ENCODE measurements around the gene VMAC. TPM values are rescaled to one million over a fixed set of nuclear protein-coding genes. Genes with fewer than 3 reads are reported as not detected.
"Not testable (repeated sequence)": the region's sequence is repeated elsewhere in the genome, so short reads cannot be mapped to it uniquely, and the experiment has no call there.

VMAC gene
- total and polyA plus RNA-seq, 3 experiments from 2014 or later: 4.0 to 6.3 (median 4.1) TPM

DNA sequence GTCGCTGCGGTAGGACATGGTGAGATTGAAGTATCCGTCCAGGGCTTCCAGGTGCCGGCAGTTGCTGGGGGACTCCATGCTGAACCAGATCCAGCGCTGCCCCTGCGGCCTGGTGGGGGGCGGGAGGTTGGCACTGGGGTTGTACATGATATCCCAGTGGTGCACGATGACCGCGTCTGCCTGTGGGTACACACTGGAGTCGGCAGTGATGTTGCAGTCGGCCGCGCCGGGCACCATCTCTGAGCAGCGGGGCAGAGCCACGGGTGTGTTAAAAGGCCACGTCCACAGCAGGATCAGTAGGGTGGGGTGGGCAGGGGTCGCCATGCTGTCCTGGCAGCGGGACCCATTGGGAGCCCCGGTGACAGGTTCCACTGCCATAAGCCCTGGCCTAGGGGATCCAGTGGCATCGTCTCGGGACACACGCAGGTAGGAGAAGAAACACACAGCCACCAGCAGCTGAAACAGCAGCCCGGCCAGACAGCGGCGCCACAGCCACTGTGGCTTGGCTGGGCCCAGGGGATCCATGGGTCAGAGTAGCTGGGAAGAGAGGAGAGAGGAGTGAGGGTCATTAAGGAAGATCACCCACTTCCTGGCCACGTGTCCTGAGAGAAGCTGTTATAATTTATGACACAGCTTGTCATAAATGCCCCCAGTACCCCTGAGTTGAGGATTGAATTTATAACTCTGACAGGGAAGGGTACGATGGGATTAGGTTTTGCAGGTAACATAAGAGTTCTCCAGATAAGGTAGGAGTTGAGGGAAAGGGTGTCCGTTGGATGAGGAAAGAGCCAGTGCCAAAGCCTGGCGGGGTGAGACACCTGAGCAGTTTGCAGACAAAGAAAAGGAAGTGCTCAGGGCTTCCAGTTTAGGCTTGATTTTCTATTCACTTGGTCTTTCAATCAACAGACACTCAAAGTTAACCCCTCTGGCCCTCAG lies 37.2 kb upstream of the VMAC start:
- POLR2A ChIA-PET: no interaction called here
- Mint-ChIP-seq H3K27ac (no peak overlapping the region), H3K9me3 (no peaks in the 10 kb centered on the region), H3K4me1 (no peaks in the 10 kb centered on the region), H3K4me3 (no peak overlapping the region), H3K36me3 (no peaks in the 10 kb centered on the region), H3K27me3 (peaks cover 8 to 23% of the 10 kb centered on the region in 2 donors)
- no peaks in the 10 kb centered on the region for H3K4me1 ChIP-seq (ENCODE audit: insufficient read depth, low read length)
- H3K27me3 ChIP-seq (ENCODE audit: insufficient read depth, low read length, poor library complexity, severe bottlenecking): no peaks in the 10 kb centered on the region
- H3K36me3 ChIP-seq (ENCODE audit: insufficient read depth, low read length): no peaks in the 10 kb centered on the region
- CTCF ChIA-PET: no interaction called here
- no peaks in the 10 kb centered on the region for H3K9me3 ChIP-seq (ENCODE audit: low read length)
- no peak overlapping the region for H3K27ac ChIP-seq (ENCODE audit: low read depth, low read length)
- DNase-seq: no peak
- no peak overlapping the region for H3K4me3 ChIP-seq (ENCODE audit: low read length)

DNA sequence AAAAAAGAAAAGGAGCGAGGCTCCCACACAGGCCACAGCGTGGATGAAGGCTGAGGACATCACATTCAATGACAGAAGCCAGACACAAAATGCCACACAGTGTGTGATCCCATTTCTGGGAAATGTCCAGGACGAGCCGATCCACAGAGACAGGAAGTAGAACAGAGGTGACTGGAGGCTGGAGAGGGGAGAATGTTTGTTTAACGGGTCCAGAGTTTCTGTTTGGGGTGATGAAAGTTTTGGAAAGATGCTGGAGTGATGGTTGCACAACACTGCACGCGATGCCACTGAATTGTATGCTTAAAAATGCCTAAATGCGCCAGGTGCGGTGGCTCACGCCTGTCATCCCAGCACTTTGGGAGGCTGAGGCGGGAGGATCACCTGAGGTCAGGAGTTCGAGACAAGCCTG lies 33.7 kb upstream of the VMAC start:
- Mint-ChIP-seq H3K36me3 (no peaks in the 10 kb centered on the region), H3K4me1 (no peaks in the 10 kb centered on the region), H3K4me3 (no peak overlapping the region), H3K27ac (no peak overlapping the region), H3K27me3 (peaks cover 5 to 9% of the 10 kb centered on the region in 2 donors), H3K9me3 (peaks cover 0 to 2% (median 0%) of the 10 kb centered on the region in 5 donors)
- Histone ChIP-seq H3K9me3 (ENCODE audit: low read length) (no peaks in the 10 kb centered on the region), H3K27ac (ENCODE audit: low read depth, low read length) (no peak overlapping the region), H3K4me1 (ENCODE audit: insufficient read depth, low read length) (no peaks in the 10 kb centered on the region), H3K27me3 (ENCODE audit: insufficient read depth, low read length, poor library complexity, severe bottlenecking) (no peaks in the 10 kb centered on the region), H3K36me3 (ENCODE audit: insufficient read depth, low read length) (no peaks in the 10 kb centered on the region), H3K4me3 (ENCODE audit: low read length) (no peak overlapping the region)
- ChIA-PET CTCF (no interaction called here), POLR2A (no interaction called here)
- no peak for DNase-seq

DNA sequence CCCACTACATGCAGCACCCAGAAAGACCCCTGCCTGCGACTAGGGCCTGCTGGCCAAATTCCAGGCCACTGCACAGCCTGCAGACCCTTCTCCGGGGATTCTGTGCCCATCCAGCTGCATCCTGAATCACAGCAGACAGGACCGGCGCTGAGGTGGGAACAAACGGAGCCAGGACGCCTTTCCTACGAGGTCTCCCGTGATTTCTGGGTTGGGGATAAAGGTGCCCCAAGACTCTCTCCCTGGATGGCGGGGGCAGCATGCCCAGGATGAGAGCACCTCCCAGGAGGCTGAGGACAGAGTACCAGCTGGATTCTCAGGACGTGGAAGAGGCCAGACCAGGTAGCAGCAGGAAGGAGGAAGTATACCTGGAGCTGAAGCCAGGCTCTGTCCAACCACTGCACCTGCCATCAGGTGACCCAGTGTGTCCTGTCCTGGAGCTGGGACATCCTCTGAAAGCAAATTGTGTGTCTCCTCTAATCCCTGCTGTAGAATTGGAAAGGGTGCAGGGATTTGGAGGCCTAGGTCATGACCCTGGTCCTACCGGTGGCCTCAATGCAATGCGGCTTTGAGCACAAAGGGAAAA lies 31.0 kb upstream of the VMAC start:
- POLR2A ChIA-PET: no interaction called here
- Mint-ChIP-seq H3K9me3 (peaks cover 0 to 2% (median 0%) of the 10 kb centered on the region in 5 donors), H3K4me1 (no peaks in the 10 kb centered on the region), H3K36me3 (no peaks in the 10 kb centered on the region), H3K4me3 (no peak overlapping the region), H3K27ac (no peak overlapping the region), H3K27me3 (peaks cover 6 to 12% of the 10 kb centered on the region in 2 donors)
- no peaks in the 10 kb centered on the region for H3K27me3 ChIP-seq (ENCODE audit: insufficient read depth, low read length, poor library complexity, severe bottlenecking)
- H3K4me1 ChIP-seq (ENCODE audit: insufficient read depth, low read length): no peaks in the 10 kb centered on the region
- no peak overlapping the region for H3K4me3 ChIP-seq (ENCODE audit: low read length)
- no peak overlapping the region for H3K27ac ChIP-seq (ENCODE audit: low read depth, low read length)
- CTCF ChIA-PET: no interaction called here
- H3K36me3 ChIP-seq (ENCODE audit: insufficient read depth, low read length): no peaks in the 10 kb centered on the region
- H3K9me3 ChIP-seq (ENCODE audit: low read length): no peaks in the 10 kb centered on the region
- no peak for DNase-seq

DNA sequence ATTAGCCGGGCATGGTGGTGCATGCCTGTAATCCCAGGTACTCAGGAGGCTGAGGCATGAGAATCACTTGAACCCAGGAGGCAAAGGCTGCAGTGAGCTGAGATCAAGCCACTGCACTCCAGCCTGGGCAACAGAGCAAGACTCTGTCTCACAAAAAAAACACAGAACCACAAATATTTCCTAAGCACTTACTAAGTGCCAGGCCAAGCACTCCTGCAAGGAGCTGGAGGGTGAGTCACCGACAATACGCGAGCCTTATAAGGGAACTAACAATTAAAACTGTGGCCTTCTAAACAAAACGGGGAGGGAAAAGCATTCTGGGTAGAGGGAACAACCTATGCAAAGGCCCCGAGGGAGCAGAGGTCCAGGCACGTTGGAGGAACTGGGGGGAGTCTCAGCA lies 30.2 kb upstream of the VMAC start:
- H3K4me1 ChIP-seq (ENCODE audit: insufficient read depth, low read length); H3K9me3 Mint-ChIP-seq; CTCF ChIA-PET; DNase-seq; H3K36me3 Mint-ChIP-seq; H3K4me1 Mint-ChIP-seq; H3K27ac ChIP-seq (ENCODE audit: low read depth, low read length); H3K4me3 Mint-ChIP-seq; H3K4me3 ChIP-seq (ENCODE audit: low read length); H3K36me3 ChIP-seq (ENCODE audit: insufficient read depth, low read length); H3K27me3 ChIP-seq (ENCODE audit: insufficient read depth, low read length, poor library complexity, severe bottlenecking); H3K9me3 ChIP-seq (ENCODE audit: low read length); POLR2A ChIA-PET; H3K27ac Mint-ChIP-seq: not testable (repeated sequence)
- H3K27me3 Mint-ChIP-seq: peaks cover 4 to 19% of the 10 kb centered on the region in 2 donors

DNA sequence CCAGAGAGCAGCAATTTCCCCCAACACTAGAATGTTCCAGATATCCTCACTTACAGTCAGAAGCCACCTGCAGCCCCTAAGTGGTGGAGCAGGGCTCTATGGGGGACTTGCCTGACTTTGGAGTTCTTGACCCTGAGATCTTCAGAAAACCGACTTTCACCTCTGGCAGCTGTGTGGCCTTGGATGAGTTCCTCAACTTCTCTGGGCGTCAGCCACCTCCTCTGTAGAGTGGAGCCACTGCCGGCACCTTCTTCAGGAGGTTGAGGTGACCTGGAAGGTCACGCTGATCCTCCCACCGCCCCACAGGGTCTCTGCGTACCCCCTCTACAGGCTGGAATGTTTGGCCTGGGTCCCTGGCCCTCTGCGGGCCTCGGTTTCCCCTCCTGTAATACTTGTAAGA lies 27.2 kb upstream of the VMAC start:
- H3K27ac Mint-ChIP-seq: no peak overlapping the region
- Histone ChIP-seq H3K4me3 (ENCODE audit: low read length) (no peak overlapping the region), H3K4me1 (ENCODE audit: insufficient read depth, low read length) (no peaks in the 10 kb centered on the region), H3K27me3 (ENCODE audit: insufficient read depth, low read length, poor library complexity, severe bottlenecking) (no peaks in the 10 kb centered on the region), H3K27ac (ENCODE audit: low read depth, low read length) (no peak overlapping the region), H3K9me3 (ENCODE audit: low read length) (no peaks in the 10 kb centered on the region), H3K36me3 (ENCODE audit: insufficient read depth, low read length) (no peaks in the 10 kb centered on the region)
- no peak for DNase-seq
- no peak overlapping the region for H3K4me3 Mint-ChIP-seq
- no peaks in the 10 kb centered on the region for H3K4me1 Mint-ChIP-seq
- H3K9me3 Mint-ChIP-seq: peaks cover 0 to 2% (median 0%) of the 10 kb centered on the region in 5 donors
- POLR2A ChIA-PET: no interaction called here
- peaks cover 4 to 28% of the 10 kb centered on the region in 2 donors for H3K27me3 Mint-ChIP-seq
- H3K36me3 Mint-ChIP-seq: no peaks in the 10 kb centered on the region
- CTCF ChIA-PET: no interaction called here

DNA sequence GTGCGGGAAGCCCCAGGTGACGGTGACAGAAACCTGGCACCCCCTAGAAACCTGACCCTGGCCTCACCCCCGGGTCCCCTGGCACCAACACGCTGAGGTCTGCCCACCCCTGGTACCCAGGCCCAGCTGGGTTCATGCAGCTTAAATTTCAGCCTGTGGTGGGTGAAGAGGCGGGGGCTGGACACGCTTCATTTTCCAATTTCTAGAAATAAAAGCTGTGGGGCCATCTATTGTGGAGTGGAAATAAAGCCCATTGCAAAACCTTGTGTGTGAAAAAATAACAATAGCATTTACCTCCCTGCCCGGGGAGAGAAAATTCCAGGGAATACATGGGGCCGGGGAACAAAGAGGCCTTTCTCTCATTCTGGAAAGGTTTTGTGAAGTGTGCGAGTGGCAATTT lies 26.8 kb upstream of the VMAC start:
- peaks cover 0 to 2% (median 0%) of the 10 kb centered on the region in 5 donors for H3K9me3 Mint-ChIP-seq
- no peak overlapping the region for H3K4me3 ChIP-seq (ENCODE audit: low read length)
- H3K27ac Mint-ChIP-seq: no peak overlapping the region
- ChIA-PET POLR2A (interaction anchor here (0.7 kb wide), 1 partner anchor 17 kb away, joined by 4 read pairs; no protein-coding TSS in a partner anchor), CTCF (no interaction called here)
- no peaks in the 10 kb centered on the region for H3K36me3 ChIP-seq (ENCODE audit: insufficient read depth, low read length)
- peaks cover 4 to 31% of the 10 kb centered on the region in 2 donors for H3K27me3 Mint-ChIP-seq
- H3K4me1 ChIP-seq (ENCODE audit: insufficient read depth, low read length): no peaks in the 10 kb centered on the region
- H3K4me3 Mint-ChIP-seq: no peak overlapping the region
- H3K9me3 ChIP-seq (ENCODE audit: low read length): no peaks in the 10 kb centered on the region
- H3K27ac ChIP-seq (ENCODE audit: low read depth, low read length): no peak overlapping the region
- DNase-seq: no peak
- no peaks in the 10 kb centered on the region for H3K27me3 ChIP-seq (ENCODE audit: insufficient read depth, low read length, poor library complexity, severe bottlenecking)
- no peaks in the 10 kb centered on the region for H3K4me1 Mint-ChIP-seq
- H3K36me3 Mint-ChIP-seq: no peaks in the 10 kb centered on the region

DNA sequence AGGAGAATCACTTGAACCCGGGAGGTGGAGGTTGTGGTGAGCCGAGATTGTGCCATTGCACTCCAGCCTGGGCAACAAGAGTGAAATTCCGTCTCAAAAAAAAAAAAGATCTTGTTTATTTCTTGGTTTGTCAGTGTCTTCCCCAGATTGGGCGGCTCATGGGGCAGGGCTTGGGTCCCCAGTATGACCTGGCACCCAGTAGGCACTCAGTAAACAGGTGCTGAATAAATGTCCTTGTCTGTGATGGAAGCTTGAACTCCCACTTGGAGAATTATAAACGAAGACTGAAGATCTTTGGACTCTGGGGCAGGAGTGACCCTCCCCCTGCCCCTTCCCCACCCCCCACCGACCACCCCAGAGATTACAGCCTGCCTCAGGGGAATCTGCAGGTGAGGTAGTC lies 24.5 kb upstream of the VMAC start:
- H3K9me3 ChIP-seq (ENCODE audit: low read length): no peaks in the 10 kb centered on the region
- CTCF ChIA-PET: no interaction called here
- Mint-ChIP-seq H3K9me3 (no peaks in the 10 kb centered on the region), H3K27ac (no peak overlapping the region), H3K4me1 (no peaks in the 10 kb centered on the region), H3K27me3 (peaks cover 4 to 37% of the 10 kb centered on the region in 2 donors), H3K36me3 (no peaks in the 10 kb centered on the region), H3K4me3 (no peak overlapping the region)
- H3K36me3 ChIP-seq (ENCODE audit: insufficient read depth, low read length): no peaks in the 10 kb centered on the region
- no peak overlapping the region for H3K27ac ChIP-seq (ENCODE audit: low read depth, low read length)
- DNase-seq: no peak
- H3K27me3 ChIP-seq (ENCODE audit: insufficient read depth, low read length, poor library complexity, severe bottlenecking): no peaks in the 10 kb centered on the region
- POLR2A ChIA-PET: no interaction called here
- H3K4me3 ChIP-seq (ENCODE audit: low read length): no peak overlapping the region
- no peaks in the 10 kb centered on the region for H3K4me1 ChIP-seq (ENCODE audit: insufficient read depth, low read length)

DNA sequence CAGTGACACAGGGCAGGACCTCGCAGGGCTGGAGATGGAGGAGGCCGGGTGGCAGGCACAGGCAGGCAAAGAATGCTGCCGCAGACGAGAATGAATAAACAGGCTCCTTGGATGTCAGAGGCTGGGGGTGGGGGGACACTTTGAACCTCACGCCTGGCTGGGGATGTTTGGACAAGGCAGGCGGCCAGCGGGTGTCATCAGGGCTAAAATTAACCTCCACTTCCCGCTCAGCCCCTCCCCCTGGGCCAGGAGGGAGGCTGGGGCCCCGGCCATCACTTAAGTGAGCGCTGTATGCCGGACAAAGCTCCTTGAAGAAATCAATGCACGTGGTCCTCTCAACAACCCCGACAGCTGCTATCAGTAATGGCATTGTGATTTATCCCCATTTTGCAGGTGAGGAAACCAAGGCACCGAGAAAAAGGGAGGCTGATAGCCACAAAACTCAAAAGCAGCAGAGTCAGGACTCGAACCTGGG lies 24.0 kb upstream of the VMAC start:
- POLR2A ChIA-PET: no interaction called here
- H3K27ac Mint-ChIP-seq: no peak overlapping the region
- H3K36me3 ChIP-seq (ENCODE audit: insufficient read depth, low read length): no peaks in the 10 kb centered on the region
- H3K4me1 Mint-ChIP-seq: no peaks in the 10 kb centered on the region
- no peaks in the 10 kb centered on the region for H3K9me3 Mint-ChIP-seq
- H3K9me3 ChIP-seq (ENCODE audit: low read length): no peaks in the 10 kb centered on the region
- no peak overlapping the region for H3K27ac ChIP-seq (ENCODE audit: low read depth, low read length)
- DNase-seq: no peak
- CTCF ChIA-PET: no interaction called here
- no peak overlapping the region for H3K4me3 ChIP-seq (ENCODE audit: low read length)
- no peak overlapping the region for H3K4me3 Mint-ChIP-seq
- H3K36me3 Mint-ChIP-seq: no peaks in the 10 kb centered on the region
- H3K27me3 Mint-ChIP-seq: peaks cover 4 to 41% of the 10 kb centered on the region in 2 donors
- no peaks in the 10 kb centered on the region for H3K27me3 ChIP-seq (ENCODE audit: insufficient read depth, low read length, poor library complexity, severe bottlenecking)
- H3K4me1 ChIP-seq (ENCODE audit: insufficient read depth, low read length): no peaks in the 10 kb centered on the region
